Vagina (tissue), 2 donors: ENCODE data around the gene MMP11.

Experiments
- CTCF ChIP-seq, 3 experiments: fragments of 450-650 bp in 2 of 3; fragments of 200-600 bp in 1 of 3; sonication (generic) in 1 of 3; IDR thresholded peaks; one replicate each; pipeline ENCODE4 v1.5.1; 2017 to 2019; ENCODE audit warnings: antibody characterized with exemption in 3 of 3, mild to moderate bottlenecking in 2 of 3, moderate library complexity in 2 of 3
- POLR2A ChIP-seq, 2 donors: fragments of 450-650 bp; IDR thresholded peaks; one replicate each; pipeline ENCODE4 v1.6.1; 2017; ENCODE audit warnings: antibody characterized with exemption in 2 of 2, mild to moderate bottlenecking in 2 of 2, moderate library complexity in 2 of 2
- POLR2AphosphoS5 ChIP-seq, 2 donors: sonication (generic); formaldehyde crosslinking; IDR thresholded peaks; one replicate each; pipeline ENCODE4 v1.9.0; 2017; ENCODE audit warnings: antibody characterized with exemption in 2 of 2, mild to moderate bottlenecking in 2 of 2, low read depth in 1 of 2; ENCODE audit not compliant: insufficient read depth in 1 of 2

DNA sequence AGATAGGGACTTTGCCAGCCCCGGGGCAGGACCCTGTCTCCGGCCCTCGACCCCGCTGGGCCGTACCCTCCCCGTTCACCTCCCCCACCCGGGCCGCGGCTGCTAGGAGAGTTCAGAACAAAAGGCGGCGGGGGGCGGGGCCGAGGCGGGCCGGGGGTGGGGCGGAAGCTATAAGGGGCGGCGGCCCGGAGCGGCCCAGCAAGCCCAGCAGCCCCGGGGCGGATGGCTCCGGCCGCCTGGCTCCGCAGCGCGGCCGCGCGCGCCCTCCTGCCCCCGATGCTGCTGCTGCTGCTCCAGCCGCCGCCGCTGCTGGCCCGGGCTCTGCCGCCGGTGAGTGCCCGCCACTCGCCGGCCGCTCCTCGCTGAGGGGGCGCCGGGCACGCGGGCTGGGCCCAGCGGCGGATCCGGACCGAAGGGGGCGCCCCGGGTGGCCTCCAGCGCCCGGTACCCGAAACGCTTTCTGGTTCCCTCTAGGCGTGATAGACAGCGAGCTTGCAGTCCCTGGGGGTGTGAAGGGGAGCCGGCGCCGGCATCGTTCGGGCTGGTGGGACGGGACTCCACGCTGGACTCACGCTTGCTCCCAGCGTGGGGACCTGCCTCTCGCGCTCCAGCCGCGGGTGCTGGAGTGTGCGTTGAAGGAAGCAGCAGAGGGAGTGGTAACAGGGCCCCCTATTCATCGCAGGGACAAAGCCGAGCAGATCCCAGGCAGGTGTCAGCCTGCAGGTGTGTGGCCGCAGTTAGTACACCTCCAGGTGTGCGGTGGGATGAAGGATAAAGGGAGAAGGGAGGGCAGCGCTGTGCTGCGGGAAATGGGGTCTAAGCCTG lies at the start of gene MMP11:
- TF ChIP-seq CTCF (IDR thresholded peaks at IDR 0.05) (no peak), POLR2AphosphoS5 (IDR thresholded peaks at IDR 0.05; ENCODE audit: insufficient read depth in 1 of 2, low read depth in 1 of 2) (no peak), POLR2A (IDR thresholded peaks at IDR 0.05) (peak in 1 of 2 donors; percentile 9)
